ENCODE data around the gene VDAC2.
A peak's percentile ranks its signal among the peaks of the same experiment; 100 is the strongest.

The VDAC2 gene, protein sequence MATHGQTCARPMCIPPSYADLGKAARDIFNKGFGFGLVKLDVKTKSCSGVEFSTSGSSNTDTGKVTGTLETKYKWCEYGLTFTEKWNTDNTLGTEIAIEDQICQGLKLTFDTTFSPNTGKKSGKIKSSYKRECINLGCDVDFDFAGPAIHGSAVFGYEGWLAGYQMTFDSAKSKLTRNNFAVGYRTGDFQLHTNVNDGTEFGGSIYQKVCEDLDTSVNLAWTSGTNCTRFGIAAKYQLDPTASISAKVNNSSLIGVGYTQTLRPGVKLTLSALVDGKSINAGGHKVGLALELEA

DNA sequence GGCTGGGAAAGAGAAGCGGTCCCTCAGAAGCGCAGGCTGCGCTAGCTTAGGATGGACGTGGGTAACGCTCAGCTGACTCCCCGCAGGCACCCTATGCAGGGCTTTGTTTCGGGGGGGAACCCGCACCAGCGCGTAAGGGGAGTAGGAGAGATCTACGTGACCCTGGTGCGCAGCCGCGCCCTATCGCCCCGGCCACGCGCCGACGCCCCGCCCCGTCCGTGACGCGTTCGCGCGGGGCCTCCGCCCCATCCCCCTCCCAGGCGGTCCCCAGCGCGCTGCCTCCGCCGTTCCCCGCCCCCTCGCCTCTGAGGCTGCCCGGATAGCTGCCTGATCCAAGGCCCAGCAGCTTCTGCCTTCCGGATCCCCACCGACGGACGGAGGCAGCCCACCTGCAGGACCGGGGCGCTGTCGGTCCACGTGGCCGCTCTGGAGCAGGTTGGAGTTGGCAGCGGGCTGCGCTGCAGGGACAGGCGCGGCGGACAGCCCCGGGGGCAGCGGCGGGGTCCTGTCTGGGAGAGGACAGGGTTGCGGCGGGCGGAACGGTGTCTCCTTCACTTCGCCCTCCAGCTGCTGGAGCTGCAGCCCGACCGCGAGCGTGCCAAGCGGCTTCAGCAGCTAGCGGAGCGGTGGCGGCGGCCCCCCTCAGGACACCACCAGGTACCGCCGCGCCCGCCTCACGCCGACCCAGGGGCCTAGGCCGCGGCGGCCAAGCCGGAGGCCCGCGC lies at the start of gene VDAC2:
Gene VDAC2, plus strand, starts transcription at position 515 of the 725 bp plus-strand sequence. CDS start 363 bp downstream, outside the sequence.
- no peak for TF ChIP-seq YY1 (IDR thresholded peaks at IDR 0.05; ENCODE audit: low read depth)
- TF ChIP-seq, protein P1, sequence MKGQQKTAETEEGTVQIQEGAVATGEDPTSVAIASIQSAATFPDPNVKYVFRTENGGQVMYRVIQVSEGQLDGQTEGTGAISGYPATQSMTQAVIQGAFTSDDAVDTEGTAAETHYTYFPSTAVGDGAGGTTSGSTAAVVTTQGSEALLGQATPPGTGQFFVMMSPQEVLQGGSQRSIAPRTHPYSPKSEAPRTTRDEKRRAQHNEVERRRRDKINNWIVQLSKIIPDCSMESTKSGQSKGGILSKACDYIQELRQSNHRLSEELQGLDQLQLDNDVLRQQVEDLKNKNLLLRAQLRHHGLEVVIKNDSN (IDR thresholded peaks at IDR 0.05) = peak; percentile 63
- TF ChIP-seq, protein P2, sequence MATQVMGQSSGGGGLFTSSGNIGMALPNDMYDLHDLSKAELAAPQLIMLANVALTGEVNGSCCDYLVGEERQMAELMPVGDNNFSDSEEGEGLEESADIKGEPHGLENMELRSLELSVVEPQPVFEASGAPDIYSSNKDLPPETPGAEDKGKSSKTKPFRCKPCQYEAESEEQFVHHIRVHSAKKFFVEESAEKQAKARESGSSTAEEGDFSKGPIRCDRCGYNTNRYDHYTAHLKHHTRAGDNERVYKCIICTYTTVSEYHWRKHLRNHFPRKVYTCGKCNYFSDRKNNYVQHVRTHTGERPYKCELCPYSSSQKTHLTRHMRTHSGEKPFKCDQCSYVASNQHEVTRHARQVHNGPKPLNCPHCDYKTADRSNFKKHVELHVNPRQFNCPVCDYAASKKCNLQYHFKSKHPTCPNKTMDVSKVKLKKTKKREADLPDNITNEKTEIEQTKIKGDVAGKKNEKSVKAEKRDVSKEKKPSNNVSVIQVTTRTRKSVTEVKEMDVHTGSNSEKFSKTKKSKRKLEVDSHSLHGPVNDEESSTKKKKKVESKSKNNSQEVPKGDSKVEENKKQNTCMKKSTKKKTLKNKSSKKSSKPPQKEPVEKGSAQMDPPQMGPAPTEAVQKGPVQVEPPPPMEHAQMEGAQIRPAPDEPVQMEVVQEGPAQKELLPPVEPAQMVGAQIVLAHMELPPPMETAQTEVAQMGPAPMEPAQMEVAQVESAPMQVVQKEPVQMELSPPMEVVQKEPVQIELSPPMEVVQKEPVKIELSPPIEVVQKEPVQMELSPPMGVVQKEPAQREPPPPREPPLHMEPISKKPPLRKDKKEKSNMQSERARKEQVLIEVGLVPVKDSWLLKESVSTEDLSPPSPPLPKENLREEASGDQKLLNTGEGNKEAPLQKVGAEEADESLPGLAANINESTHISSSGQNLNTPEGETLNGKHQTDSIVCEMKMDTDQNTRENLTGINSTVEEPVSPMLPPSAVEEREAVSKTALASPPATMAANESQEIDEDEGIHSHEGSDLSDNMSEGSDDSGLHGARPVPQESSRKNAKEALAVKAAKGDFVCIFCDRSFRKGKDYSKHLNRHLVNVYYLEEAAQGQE (IDR thresholded peaks at IDR 0.05; ENCODE audit: low read depth) = 0 out of 2 replicates have a peak, but pooled peaks have one; percentile 16
- TF ChIP-seq NFIC (IDR thresholded peaks at IDR 0.05) = peak; percentile 56
- TF ChIP-seq RAD21 (IDR thresholded peaks at IDR 0.05; ENCODE audit: low read depth) = no peak
- TF ChIP-seq EGR1 (IDR thresholded peaks at IDR 0.05) = no peak; the same call in 1 of the 2 replicates
- peak; percentile 53; the same call in 1 of the 2 replicates for TF ChIP-seq TCF12 (IDR thresholded peaks at IDR 0.05; ENCODE audit: low read depth)
- TF ChIP-seq TEAD4 (IDR thresholded peaks at IDR 0.05) = no peak
- TF ChIP-seq CREB1 (IDR thresholded peaks at IDR 0.05; ENCODE audit: low read depth) = no peak
- peak; percentile 53; the same call in 1 of the 2 replicates for TF ChIP-seq ZBTB7A (IDR thresholded peaks at IDR 0.05; ENCODE audit: low read depth)
- TF ChIP-seq, protein P3, sequence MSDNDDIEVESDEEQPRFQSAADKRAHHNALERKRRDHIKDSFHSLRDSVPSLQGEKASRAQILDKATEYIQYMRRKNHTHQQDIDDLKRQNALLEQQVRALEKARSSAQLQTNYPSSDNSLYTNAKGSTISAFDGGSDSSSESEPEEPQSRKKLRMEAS (IDR thresholded peaks at IDR 0.05) = peak; percentile 89
- TF ChIP-seq CEBPB (IDR thresholded peaks at IDR 0.05) = peak; percentile 41; the same call in 1 of the 2 replicates
- TF ChIP-seq TAF1 (IDR thresholded peaks at IDR 0.05; ENCODE audit: low read depth) = peak; percentile 87
- no peak for TF ChIP-seq FOXM1 (IDR thresholded peaks at IDR 0.05; ENCODE audit: borderline replicate concordance, low read depth)
- TF ChIP-seq EP300 (IDR thresholded peaks at IDR 0.05; ENCODE audit: borderline replicate concordance) = no peak

DNA sequence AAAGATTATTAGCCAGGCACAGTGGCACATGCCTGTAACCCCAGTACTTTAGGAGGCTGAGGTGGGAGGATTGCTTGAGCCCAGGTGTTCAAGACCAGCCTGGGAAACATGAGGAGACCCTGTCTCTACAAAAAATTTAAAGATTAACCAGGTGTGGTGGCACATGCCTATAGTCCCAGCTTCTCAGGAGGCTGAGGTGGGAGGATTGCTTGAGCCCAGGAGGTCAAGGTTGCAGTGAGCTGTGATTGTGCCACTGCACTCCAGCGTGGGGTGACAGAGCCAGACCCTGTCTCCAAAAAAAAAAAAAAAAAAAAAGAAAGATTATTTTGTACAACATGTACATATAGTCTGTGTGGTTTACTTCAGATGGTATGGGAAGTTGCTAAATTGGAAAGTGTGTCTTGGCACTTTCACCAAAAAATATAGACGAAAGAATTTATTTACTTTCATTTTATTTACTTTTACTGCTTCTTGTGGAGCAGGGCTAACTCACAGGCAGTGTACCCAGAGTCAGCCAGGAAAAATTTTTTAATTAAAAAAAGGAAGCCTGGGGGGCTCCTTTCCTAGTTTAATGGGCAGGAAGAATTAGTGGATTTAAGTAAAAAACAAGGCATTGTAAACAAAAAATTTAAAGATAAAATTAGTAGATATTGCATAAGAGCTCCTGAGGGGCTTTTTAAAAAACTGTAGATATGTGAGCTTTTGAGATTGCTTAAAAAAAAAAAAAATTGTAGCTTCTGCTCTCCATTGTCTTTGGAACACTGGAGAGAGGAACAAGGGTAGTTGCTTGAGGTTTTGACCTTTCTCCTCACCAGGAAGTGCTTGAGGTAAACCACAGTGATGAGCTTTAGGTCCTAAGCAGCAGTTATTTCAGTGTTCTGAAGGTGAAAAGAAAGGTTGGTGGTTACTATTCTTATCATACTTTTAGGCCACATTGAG lies 44.6 kb upstream of the VDAC2 start:
- TF ChIP-seq ZBTB7A (IDR thresholded peaks at IDR 0.05; ENCODE audit: low read depth) = no peak

DNA sequence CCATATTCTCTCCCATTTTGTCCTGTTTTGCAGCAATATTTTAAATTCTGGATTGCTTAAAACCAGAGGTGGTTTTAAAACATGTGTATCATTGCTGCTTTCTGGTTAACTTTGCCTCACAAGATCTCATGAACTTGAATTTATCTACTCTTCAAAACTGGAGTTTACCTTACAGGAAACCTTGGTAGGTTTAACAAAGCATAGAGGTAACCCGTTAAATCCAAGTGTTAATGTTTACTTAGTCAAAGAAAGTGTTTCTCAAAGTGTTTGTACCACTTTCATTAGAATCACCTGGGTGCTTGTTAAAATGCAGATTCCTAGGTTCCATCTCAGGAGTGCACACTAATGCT lies 44.0 kb upstream of the VDAC2 start:
- TF ChIP-seq TCF12 (IDR thresholded peaks at IDR 0.05; ENCODE audit: low read depth) (no peak), NFIC (IDR thresholded peaks at IDR 0.05) (no peak), FOXM1 (IDR thresholded peaks at IDR 0.05; ENCODE audit: borderline replicate concordance, low read depth) (no peak), RAD21 (IDR thresholded peaks at IDR 0.05; ENCODE audit: low read depth) (no peak), YY1 (IDR thresholded peaks at IDR 0.05; ENCODE audit: low read depth) (no peak), TEAD4 (IDR thresholded peaks at IDR 0.05) (no peak), CEBPB (IDR thresholded peaks at IDR 0.05) (no peak), TAF1 (IDR thresholded peaks at IDR 0.05; ENCODE audit: low read depth) (no peak), CREB1 (IDR thresholded peaks at IDR 0.05; ENCODE audit: low read depth) (no peak), EGR1 (IDR thresholded peaks at IDR 0.05) (no peak), ZBTB7A (IDR thresholded peaks at IDR 0.05; ENCODE audit: low read depth) (no peak), EP300 (IDR thresholded peaks at IDR 0.05; ENCODE audit: borderline replicate concordance) (no peak)
- TF ChIP-seq, protein P3 (IDR thresholded peaks at IDR 0.05) = no peak
- TF ChIP-seq, protein P2 (IDR thresholded peaks at IDR 0.05; ENCODE audit: low read depth) = no peak
- TF ChIP-seq, protein P1 (IDR thresholded peaks at IDR 0.05) = no peak

DNA sequence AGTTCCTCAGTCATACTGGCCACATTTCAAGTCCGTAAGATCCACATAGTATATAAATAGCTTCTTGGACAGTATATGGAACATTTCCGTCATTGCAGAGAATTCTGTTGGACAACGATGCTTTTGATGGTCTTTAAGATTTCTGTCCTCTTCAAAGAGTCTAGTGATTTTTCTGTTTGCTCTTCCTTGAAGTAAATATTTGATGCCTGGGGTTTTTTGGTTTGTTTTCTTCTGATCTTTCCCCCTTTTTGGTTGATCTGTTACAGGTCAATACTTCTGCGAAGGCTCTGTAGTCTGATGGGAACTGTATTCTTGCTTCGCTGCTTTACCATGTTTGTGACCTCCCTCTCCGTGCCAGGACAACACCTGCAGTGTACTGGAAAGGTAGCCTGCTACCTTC lies 42.3 kb upstream of the VDAC2 start:
- TF ChIP-seq RAD21 (IDR thresholded peaks at IDR 0.05; ENCODE audit: low read depth) (no peak), NFIC (IDR thresholded peaks at IDR 0.05) (no peak), EGR1 (IDR thresholded peaks at IDR 0.05) (no peak), FOXM1 (IDR thresholded peaks at IDR 0.05; ENCODE audit: borderline replicate concordance, low read depth) (no peak), EP300 (IDR thresholded peaks at IDR 0.05; ENCODE audit: borderline replicate concordance) (no peak)
- TF ChIP-seq, protein P3 (IDR thresholded peaks at IDR 0.05) = no peak
